DOHH2 (cell line): ENCODE results near the gene DMAC1.

ENCODE experiments used
- H3F3A ChIP-seq: fragments of 200-600 bp; sonication (generic), shearing (Covaris generic); 2 replicates; pipeline ENCODE4 v1.6.0; 2016; ENCODE audit warnings: antibody characterized with exemption, mild to moderate bottlenecking; ENCODE audit not compliant: control insufficient read depth, insufficient read depth
- H3K27ac ChIP-seq: fragments of 200-600 bp; sonication (generic); 2 replicates; pipeline ENCODE4 v1.5.1; 2014; ENCODE audit warnings: low read depth, mild to moderate bottlenecking, low read length, moderate library complexity
- H3K27me3 ChIP-seq: fragments of 200-600 bp; sonication (generic); 2 replicates; pipeline ENCODE4 v1.6.1; 2014; ENCODE audit warnings: mild to moderate bottlenecking, low read length, mixed read lengths; ENCODE audit not compliant: control insufficient read depth
- H3K36me3 ChIP-seq: fragments of 200-600 bp; sonication (generic); 2 replicates; pipeline ENCODE4 v1.6.1; 2014; ENCODE audit warnings: mild to moderate bottlenecking, low read length, moderate library complexity, mixed read lengths; ENCODE audit not compliant: control insufficient read depth
- H3K4me1 ChIP-seq: fragments of 200-600 bp; sonication (generic); 2 replicates; pipeline ENCODE4 v1.6.1; 2014; ENCODE audit warnings: mild to moderate bottlenecking, low read length, mixed read lengths; ENCODE audit not compliant: control insufficient read depth
- H3K4me2 ChIP-seq: fragments of 200-600 bp; sonication (generic); 2 replicates; pipeline ENCODE4 v1.6.0; 2014; ENCODE audit warnings: mild to moderate bottlenecking, low read length, moderate library complexity
- H3K4me3 ChIP-seq: fragments of 200-600 bp; sonication (generic); 2 replicates; pipeline ENCODE4 v1.5.1; 2014; ENCODE audit warnings: mild to moderate bottlenecking, low read length, mixed read lengths
- H3K79me2 ChIP-seq: fragments of 200-600 bp; sonication (generic); 2 replicates; pipeline ENCODE4 v1.6.1; 2014; ENCODE audit warnings: mild to moderate bottlenecking, low read length, mixed read lengths; ENCODE audit not compliant: control insufficient read depth
- H3K9me2 ChIP-seq: fragments of 200-600 bp; sonication (generic); replicated peaks from 2 replicates; pipeline ENCODE4 v1.6.1; 2014; ENCODE audit warnings: mild to moderate bottlenecking, low read length, mixed read lengths; ENCODE audit not compliant: control insufficient read depth
- H3K9me3 ChIP-seq: fragments of 200-600 bp; sonication (generic); 2 replicates; pipeline ENCODE4 v1.6.1; 2014; ENCODE audit warnings: antibody characterized with exemption, low read length, mixed read lengths; ENCODE audit not compliant: control insufficient read depth, insufficient read depth
- H4K20me1 ChIP-seq: fragments of 200-600 bp; sonication (generic); 2 replicates; pipeline ENCODE4 v1.6.0; 2014; ENCODE audit warnings: low read depth, mild to moderate bottlenecking, antibody characterized with exemption, low read length, moderate library complexity; ENCODE audit not compliant: control insufficient read depth, insufficient read depth
- EZH2phosphoT487 ChIP-seq: fragments of 200-600 bp; sonication (generic); IDR thresholded peaks from 2 replicates; pipeline ENCODE4 v1.6.1; 2017; ENCODE audit warnings: borderline replicate concordance, mild to moderate bottlenecking, antibody characterized with exemption, low read length, moderate library complexity, mixed read lengths
- TF ChIP-seq, protein P1 (sequence below): fragments of 200-600 bp; sonication (generic); IDR thresholded peaks from one replicate; pipeline ENCODE4 v1.5.1; 2014; ENCODE audit warnings: antibody characterized with exemption, mild to moderate bottlenecking, low read depth, low read length; ENCODE audit not compliant: poor library complexity, severe bottlenecking

The DMAC1 gene

DNA sequence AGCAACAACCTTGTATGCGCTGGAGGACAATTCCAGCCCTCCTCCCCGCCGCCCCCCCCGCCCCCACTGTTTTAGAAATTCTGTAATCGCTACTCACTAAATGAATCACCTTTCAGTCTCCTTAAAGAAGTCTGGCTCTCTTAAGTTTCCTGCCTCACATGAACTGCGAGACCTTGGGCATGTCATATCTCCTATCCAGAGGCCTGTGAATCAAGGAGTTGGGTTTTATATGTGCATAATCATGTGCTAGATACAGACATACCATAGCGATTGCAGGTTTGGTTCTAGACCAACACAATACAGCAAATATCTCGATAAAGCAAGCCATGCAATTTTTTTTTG, 337 bp upstream of the DMAC1 start:
- H3K4me1 ChIP-seq: peaks cover 11% of the 10 kb centered on the region
- no peaks in the 10 kb centered on the region for H4K20me1 ChIP-seq
- no peak overlapping the region for H3K27ac ChIP-seq
- H3K27me3 ChIP-seq: no peaks in the 10 kb centered on the region
- H3K4me2 ChIP-seq: peak overlapping the region; percentile 80
- peaks cover 33% of the 10 kb centered on the region for H3K36me3 ChIP-seq
- no peaks in the 10 kb centered on the region for H3K9me2 ChIP-seq
- H3K9me3 ChIP-seq: no peaks in the 10 kb centered on the region
- TF ChIP-seq EZH2phosphoT487: no peak
- TF ChIP-seq, protein P1, sequence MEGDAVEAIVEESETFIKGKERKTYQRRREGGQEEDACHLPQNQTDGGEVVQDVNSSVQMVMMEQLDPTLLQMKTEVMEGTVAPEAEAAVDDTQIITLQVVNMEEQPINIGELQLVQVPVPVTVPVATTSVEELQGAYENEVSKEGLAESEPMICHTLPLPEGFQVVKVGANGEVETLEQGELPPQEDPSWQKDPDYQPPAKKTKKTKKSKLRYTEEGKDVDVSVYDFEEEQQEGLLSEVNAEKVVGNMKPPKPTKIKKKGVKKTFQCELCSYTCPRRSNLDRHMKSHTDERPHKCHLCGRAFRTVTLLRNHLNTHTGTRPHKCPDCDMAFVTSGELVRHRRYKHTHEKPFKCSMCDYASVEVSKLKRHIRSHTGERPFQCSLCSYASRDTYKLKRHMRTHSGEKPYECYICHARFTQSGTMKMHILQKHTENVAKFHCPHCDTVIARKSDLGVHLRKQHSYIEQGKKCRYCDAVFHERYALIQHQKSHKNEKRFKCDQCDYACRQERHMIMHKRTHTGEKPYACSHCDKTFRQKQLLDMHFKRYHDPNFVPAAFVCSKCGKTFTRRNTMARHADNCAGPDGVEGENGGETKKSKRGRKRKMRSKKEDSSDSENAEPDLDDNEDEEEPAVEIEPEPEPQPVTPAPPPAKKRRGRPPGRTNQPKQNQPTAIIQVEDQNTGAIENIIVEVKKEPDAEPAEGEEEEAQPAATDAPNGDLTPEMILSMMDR: no peak
- no peaks in the 10 kb centered on the region for H3F3A ChIP-seq
- peaks cover 23% of the 10 kb centered on the region for H3K79me2 ChIP-seq
- H3K4me3 ChIP-seq: peak overlapping the region; percentile 98

DNA sequence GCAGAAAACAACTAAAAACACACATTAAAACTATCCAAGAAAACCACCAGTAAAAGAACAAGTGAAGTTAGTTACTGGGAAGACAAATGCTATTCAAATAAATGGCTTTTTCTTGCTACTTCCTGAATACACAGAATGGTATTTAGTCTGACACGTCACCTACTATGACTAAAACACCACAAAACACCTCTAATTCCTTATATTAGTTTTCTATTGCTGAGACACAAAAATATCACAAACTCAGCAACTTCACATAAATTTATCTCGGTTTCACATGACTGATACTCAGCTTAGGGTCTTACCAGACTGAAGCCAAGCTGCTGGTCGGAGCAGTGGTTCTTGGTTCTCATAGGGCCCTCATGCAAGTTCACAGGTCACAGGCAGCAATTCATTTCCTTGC, 5.4 kb downstream of the DMAC1 start:
- Histone ChIP-seq H3K36me3 (peaks cover 60% of the 10 kb centered on the region), H3F3A (no peaks in the 10 kb centered on the region), H3K4me1 (peaks cover 9% of the 10 kb centered on the region), H3K9me2 (no peaks in the 10 kb centered on the region), H3K4me3 (no peak overlapping the region), H3K27ac (no peak overlapping the region), H3K9me3 (no peaks in the 10 kb centered on the region), H3K79me2 (peaks cover 19% of the 10 kb centered on the region), H4K20me1 (no peaks in the 10 kb centered on the region), H3K4me2 (no peak overlapping the region), H3K27me3 (no peaks in the 10 kb centered on the region)
- TF ChIP-seq EZH2phosphoT487: no peak
- TF ChIP-seq, protein P1: no peak

DNA sequence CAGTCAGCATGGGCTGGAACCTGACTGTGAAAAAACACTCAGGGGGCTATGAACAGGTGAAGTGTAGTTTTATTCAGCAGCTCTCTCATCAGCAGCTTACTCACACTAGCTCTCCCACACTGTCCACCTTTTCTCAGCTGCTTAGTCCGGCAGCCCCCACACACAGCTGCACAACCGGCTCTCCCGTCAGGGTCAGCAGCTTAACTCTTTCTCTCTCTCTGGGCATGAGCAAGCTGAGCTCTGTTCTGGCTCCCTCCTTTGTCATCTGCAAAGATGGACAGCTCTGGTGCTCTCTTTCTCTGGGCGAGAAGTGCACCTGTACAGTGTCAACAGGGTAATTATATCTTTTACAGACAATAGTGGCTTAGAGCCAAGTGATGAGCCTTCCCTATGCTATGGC, 8.2 kb downstream of the DMAC1 start:
- Histone ChIP-seq H3K9me2 (no peaks in the 10 kb centered on the region), H3K4me1 (no peaks in the 10 kb centered on the region), H3K27ac (no peak overlapping the region), H3K79me2 (no peaks in the 10 kb centered on the region), H3K36me3 (peaks cover 44% of the 10 kb centered on the region), H3K27me3 (no peaks in the 10 kb centered on the region), H4K20me1 (no peaks in the 10 kb centered on the region), H3F3A (no peaks in the 10 kb centered on the region), H3K4me2 (no peak overlapping the region), H3K4me3 (no peak overlapping the region), H3K9me3 (no peaks in the 10 kb centered on the region)
- TF ChIP-seq, protein P1: no peak
- no peak for TF ChIP-seq EZH2phosphoT487

DNA sequence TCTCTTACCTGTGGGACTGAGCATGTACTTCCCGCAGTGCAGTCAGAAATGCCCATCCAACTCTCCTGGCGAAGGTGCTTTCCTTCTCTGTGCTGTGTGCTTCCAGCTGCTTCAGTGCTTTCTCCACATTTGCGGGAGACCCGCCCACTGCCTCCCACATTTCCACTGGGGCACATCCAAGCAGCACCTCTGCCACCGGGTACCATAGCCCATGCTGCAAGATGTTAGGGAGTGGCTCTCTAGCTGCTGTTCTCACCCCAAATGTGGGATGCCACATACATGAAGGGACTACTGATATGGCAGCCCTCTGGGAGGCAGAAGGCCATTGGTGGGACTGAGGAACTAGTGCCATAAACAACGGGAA, 8.8 kb downstream of the DMAC1 start:
- Histone ChIP-seq H3K4me2 (no peak overlapping the region), H3F3A (no peaks in the 10 kb centered on the region), H4K20me1 (no peaks in the 10 kb centered on the region), H3K4me1 (no peaks in the 10 kb centered on the region), H3K79me2 (no peaks in the 10 kb centered on the region), H3K4me3 (no peak overlapping the region), H3K9me3 (no peaks in the 10 kb centered on the region), H3K27me3 (no peaks in the 10 kb centered on the region), H3K27ac (no peak overlapping the region), H3K36me3 (peaks cover 38% of the 10 kb centered on the region), H3K9me2 (no peaks in the 10 kb centered on the region)
- TF ChIP-seq, protein P1: no peak
- TF ChIP-seq EZH2phosphoT487: no peak
